Stimulated activated CD8-positive, alpha-beta memory T cell treated with anti-CD3 and anti-CD28 coated beads, Interleukin-4, amount 100 ng/mL, for 24 hours (primary cell): Measurements from ENCODE around the gene SAMD10.

Experiments used
- DNase-seq: peaks from one replicate; pipeline ENCODE4 v3.0.0-alpha.2; 2020; ENCODE audit warnings: low read depth

Gene SAMD10

GRCh38 chr20:63955827-63956663 is 23.4 kb downstream of the SAMD10 start, which contains the start of gene UCKL1:
Gene UCKL1, minus strand, starts transcription at chr20:63956416. Its CDS starts 44 bp downstream, at chr20:63956372.
- peak; percentile 80 for DNase-seq

- DNase-seq, result no peak
Observed at GRCh38 chr20:63955281-63955826, 24.1 kb downstream of the SAMD10 start.

DNA sequence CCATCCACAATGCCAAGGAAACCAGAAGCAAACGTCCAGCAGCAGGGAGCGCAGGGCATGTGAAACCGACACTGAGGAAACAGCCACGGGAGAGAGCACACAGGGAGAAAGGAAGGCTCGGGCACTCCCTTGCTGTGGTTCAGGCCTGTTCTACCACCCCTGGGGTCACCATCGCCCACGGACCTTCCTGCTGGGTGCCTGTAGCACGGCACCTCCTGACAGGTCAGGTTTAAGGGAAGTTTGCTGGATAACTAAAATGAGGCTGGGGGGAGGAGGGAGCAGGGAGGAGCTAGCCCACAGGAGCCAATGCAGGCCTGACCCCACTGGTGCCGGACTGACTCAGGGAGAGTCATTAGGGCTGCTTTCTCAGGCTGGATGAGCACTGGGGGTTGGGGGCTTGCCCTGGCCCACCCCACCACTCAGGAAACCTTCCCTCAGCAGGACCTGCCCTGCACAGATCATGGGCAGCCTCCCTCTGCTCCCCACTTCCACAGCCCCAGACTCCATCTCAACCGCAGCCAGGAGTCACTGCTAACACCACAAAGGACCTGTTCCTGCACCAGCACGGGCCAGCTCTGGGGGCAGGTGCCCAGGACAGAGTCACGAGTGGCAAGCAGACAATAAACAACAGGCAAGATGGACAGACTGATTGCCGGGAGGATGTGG is 25.5 kb downstream of the SAMD10 start:
- DNase-seq, result no peak

DNA sequence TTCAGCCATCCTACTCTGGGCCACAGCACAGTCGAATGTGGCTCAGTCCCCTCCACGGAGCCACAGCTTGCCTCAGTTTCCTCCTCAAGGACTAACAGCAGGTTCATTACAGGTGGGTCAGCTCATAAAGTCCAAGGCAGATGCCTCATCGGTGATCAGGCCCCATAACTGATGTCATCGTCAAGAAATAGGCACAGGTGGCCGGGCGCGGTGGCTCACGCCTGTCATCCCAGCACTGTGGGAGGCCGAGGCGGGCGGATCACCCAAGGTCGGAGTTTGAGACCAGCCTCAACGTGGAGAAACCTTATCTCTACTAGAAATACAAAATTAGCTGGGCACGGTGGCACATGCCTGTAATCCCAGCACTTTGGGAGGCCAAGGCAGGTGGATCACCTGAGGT is 26.7 kb downstream of the SAMD10 start:
- DNase-seq, result no peak

GRCh38 chr20:63952210-63952535 is 27.3 kb downstream of the SAMD10 start:
- no peak for DNase-seq

DNA sequence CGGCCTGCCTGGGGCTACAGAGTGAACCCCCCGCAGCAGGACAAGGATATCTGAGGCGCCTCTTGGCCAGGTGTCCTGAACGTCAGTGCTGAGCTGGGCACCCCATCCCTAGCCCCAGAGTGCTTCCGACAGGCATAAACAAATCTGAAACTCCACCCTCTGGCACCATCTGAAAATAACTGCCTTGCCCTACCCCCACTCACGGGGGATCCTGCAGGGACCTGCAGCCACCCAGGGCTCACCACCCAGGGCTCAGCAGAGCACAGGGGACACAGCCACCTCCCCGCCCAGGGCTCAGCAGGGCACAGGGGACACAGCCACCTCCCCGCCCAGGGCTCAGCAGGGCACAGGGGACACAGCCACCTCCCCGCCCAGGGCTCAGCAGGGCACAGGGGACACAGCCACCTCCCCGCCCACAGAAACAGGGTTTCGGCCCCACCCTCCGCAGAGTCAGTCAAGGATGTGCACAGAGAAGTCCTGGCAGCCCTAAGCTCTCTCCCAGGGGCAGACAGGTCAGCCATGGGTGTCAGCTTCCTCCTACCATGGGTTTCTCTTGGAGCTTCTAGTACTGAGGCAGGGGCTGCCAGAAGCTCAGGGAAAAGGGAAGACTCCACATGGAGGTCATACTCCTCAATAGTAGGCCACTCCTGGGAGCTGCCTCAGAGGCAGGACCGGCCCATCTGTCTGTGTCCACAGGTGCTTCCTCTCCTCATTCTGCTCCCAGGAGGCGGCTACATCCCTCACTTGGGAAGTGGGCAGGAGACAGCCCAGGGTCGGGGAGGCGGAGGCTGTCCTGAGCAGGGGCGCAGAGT is 27.8 kb downstream of the SAMD10 start:
- no peak for DNase-seq

- DNase-seq, result no peak
Observed at GRCh38 chr20:63950701-63951397, 28.6 kb downstream of the SAMD10 start.

DNA sequence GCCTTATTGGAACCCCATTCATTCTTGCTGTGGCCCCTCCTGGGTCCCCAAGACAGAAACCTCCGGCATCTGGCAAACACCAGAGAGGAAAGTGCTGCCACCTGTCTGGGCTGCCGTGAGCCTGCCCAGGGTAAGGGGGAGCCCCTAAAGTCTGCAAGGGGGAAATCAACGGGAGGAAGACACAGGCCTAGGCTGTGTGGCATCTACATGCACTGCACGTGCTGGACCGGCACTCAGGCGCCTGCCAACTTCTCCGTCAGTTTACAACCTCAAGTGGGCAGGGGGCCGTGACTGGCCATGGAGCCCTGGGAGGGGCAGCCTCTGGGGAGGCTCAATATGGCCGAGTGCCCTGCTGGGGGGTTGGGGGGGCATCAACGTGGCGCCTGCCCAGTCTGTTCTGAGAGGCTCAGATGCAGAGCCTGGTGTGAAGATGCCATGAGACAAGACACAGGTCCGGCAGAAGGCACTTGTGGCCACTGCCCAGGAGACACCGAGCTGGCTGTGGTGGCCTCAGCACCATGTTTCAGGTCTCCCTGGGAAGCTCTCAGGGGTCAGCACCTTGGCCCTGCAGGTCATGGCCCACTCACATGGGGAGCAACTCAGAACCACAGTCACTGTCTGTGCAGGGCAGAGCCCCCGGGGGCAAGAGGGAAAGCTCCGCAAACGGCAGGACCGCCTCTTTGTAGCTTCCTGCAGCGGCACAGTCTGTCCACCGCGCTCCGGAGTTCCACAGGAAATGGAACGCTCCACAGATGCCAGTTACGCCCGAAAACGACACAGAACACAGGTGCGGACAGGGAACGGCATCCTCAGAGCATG is 31.6 kb downstream of the SAMD10 start:
- no peak for DNase-seq

- no peak for DNase-seq
Observed at GRCh38 chr20:63946986-63947637, 32.3 kb downstream of the SAMD10 start.

DNA sequence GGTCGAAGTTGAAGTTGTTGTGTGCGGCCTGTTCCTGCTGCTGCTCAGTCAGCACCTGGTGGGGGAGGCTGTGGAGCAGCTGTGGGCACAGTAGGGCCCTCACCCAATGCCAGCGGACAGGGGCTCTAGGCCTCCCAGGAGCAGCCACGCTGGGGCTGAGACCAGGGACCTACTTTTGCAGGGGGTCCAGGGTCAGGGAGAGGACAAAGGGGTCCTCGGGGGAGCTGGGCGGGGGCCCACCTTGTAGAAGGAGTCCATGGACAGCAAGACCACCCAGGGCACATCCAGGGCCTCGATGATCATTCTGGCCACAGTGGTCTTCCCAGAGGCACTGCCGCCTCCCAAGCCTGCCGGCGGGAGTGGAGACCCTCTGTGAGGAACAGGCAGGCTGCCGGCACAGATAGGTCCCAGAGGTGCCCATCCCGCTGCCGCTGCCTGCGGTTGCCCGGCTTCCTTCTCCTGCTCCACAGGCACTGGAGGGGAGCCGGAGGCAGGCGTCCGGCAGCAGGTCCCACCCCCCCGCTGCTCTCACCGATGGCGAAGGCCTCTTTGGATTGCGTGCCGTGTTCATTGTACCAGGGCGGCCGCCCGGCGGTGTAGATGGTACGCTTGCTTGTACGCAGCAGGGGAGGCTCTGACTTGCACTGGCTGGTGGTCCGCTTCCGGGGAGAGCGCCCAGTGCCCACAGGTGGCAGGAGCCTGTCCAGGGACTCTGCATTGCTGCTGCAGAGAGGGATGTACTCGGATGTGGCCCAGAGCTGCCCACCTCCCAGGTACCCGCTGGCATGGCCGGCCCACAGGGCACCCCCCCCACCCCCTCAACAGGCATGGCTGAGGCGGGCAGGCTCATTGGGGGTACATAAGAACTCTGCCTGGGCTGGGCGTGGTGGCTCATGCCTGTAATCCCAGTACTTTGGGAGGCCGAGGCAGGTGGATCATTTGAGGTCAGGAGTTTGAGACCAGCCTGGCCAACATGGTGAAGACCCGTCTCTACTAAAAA is 33.2 kb downstream of the SAMD10 start:
- DNase-seq, result no peak

DNA sequence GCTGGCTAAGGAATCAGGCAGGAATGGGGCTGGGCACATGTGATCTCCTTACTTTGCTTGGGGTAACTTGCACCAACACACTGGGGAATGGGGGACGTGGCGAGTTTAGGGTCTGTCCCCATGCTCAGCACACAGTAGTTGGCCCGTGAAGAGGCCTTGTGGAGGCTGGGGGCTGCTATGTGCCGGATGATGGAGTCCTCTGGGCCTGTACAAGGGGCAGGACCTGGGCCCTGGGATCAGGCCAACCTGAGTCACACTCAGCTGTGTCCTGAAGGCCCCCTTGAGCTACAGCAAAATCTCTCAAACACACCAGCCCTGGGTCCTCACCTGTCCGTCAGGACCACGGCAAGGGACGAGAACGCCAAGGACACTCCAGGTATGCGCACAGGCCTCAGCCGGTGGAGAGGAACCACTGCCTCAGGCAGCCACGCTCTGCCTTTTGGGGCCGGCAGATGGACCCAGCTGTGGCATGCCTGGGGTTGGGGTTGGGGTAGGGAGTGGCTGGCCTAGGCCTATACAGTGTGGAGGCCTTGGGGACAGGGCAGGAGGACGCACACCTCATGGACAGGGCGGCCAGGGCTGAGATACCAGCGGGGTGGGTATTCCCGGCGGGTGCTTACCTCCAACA is 34.3 kb downstream of the SAMD10 start:
- no peak for DNase-seq

GRCh38 chr20:63944078-63944941 is 35.1 kb downstream of the SAMD10 start:
- no peak for DNase-seq

DNA sequence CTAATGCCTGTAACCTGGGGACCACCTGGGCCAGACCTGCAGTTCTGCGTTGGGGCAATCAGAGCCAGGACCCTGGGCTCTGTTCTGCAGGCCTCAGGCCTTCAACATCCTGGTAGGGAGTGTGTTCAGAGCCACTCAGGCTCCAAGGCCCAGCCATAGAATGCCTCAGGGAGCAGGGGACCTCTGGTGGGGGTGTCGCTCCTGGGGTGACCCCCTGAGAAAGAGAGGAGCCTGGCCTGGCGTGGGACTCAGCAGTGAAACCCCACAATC is 35.7 kb downstream of the SAMD10 start:
- no peak for DNase-seq

DNA sequence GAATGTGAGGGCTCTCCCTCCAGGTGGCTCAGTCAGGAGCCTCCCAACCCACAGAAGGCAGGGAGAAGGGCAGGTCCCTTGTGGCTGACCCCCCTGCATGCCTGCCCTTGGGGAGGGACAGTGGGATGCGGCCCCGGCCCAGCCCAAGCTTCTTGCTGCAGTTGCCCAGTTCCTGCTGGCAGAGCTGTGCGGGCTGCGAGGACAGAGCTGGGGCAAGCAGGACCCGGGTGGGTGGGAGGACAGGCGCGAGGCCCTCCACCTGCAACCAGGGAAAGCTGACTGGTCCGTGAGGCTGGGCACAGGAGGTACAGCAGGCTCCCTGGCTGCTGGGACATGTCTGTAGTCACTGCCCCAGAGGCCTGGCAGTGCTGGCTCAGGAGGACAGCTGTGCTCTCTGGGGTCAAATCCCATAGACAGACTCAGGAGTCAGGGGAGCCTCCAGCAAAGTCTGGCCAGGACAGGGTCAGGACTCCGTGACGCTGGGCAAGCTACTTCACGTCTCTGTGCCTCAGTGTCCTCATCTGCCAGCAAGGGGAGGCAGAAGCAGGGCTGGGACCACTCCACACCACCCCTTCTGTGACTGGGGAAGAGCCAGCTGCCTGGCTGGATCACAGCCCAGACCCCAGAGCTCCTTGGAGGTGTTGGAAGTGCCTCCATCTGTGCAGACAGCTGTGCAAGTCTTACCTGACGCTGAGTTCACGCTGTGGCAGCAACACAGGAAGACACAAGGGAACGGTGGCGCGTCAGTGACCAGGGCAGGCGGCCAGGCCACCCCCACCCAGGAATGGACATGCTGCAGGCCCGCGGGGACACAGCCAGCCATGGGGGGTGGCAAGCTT is 36.3 kb downstream of the SAMD10 start:
- no peak for DNase-seq

- no peak for DNase-seq
Observed at GRCh38 chr20:63942250-63942951, 37.0 kb downstream of the SAMD10 start.
